Gastrocnemius medialis (tissue), 4 donors: Measurements from ENCODE around the gene CORO2A.

Source experiments
- POLR2A ChIP-seq, 2 donors: fragments of 450-650 bp; IDR thresholded peaks; one replicate each; pipeline ENCODE4 v1.6.1; 2017; ENCODE audit warnings: antibody characterized with exemption in 2 of 2, mild to moderate bottlenecking in 2 of 2, moderate library complexity in 2 of 2
- TF ChIP-seq, protein P1 (sequence below), 5 experiments: fragments of 450-650 bp in 3 of 5; fragments of 200-600 bp in 2 of 5; sonication (generic) in 2 of 5; IDR thresholded peaks in 4 of 5; conservative IDR thresholded peaks in 1 of 5; 1 replicate in 4 of 5; 2 replicates in 1 of 5; pipeline ENCODE4 v1.5.1; 2016 to 2019; ENCODE audit warnings: antibody characterized with exemption in 5 of 5, mild to moderate bottlenecking in 3 of 5, moderate library complexity in 3 of 5

DNA sequence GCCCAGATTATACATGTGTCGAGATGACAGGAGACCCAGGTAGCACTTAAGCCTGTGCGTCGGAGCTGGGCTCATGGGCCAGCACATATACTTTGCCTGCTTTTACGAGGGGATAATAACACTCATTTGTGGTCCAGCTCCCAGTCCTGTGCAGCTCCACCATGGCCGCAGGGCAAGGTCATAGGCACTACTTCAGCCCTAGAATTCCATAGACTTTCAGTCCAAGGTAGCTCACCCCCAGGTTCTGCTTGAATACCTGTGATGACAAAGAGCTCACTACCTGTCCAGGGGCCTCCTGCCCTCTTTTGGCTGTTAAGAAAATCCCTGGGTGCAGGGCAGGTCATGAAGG, 1.7 kb downstream of the CORO2A start:
- TF ChIP-seq, protein P1, sequence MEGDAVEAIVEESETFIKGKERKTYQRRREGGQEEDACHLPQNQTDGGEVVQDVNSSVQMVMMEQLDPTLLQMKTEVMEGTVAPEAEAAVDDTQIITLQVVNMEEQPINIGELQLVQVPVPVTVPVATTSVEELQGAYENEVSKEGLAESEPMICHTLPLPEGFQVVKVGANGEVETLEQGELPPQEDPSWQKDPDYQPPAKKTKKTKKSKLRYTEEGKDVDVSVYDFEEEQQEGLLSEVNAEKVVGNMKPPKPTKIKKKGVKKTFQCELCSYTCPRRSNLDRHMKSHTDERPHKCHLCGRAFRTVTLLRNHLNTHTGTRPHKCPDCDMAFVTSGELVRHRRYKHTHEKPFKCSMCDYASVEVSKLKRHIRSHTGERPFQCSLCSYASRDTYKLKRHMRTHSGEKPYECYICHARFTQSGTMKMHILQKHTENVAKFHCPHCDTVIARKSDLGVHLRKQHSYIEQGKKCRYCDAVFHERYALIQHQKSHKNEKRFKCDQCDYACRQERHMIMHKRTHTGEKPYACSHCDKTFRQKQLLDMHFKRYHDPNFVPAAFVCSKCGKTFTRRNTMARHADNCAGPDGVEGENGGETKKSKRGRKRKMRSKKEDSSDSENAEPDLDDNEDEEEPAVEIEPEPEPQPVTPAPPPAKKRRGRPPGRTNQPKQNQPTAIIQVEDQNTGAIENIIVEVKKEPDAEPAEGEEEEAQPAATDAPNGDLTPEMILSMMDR (IDR thresholded peaks at IDR 0.05 in 4 of 5, conservative IDR thresholded peaks at IDR 0.05 in 1 of 5), result no peak
- no peak for TF ChIP-seq POLR2A (IDR thresholded peaks at IDR 0.05)
